ENCODE measurements around the gene CLCN6. TPM values are rescaled to one million over a fixed set of nuclear protein-coding genes. Genes with fewer than 3 reads are reported as not detected.

CLCN6 gene
- 6.8 and 8.0 TPM in 2 replicates for total RNA-seq

- DNase-seq (ENCODE audit: low read depth) = peak; percentile 66
- TF ChIP-seq CTCF (conservative IDR thresholded peaks at IDR 0.05; ENCODE audit: low read depth, low read length) = no peak
Observed at GRCh38 chr1:11805422-11806306, at the start of gene CLCN6, which contains the start of gene MTHFR. Gene CLCN6 (plus strand): TSS chr1:11806191. CDS start chr1:11806263, 72 bp downstream. Gene MTHFR (minus strand): TSS chr1:11805964. CDS start chr1:11803116, 2,848 bp downstream.

GRCh38 chr1:11757047-11757446 is 48.9 kb upstream of the CLCN6 start:
- no peak for TF ChIP-seq CTCF (conservative IDR thresholded peaks at IDR 0.05; ENCODE audit: low read depth, low read length)
- no peak for DNase-seq (ENCODE audit: low read depth)
- no peak overlapping the region for H3K4me3 ChIP-seq (ENCODE audit: low read depth, low read length)

More at GRCh38 chr1:11805422-11806306, at the start of gene CLCN6, which contains the start of gene MTHFR:
- H3K4me3 ChIP-seq (ENCODE audit: low read depth, low read length) = peak within 1 kb of the TSS; percentile 84

- no peak for TF ChIP-seq CTCF (conservative IDR thresholded peaks at IDR 0.05; ENCODE audit: low read depth, low read length)
- H3K4me3 ChIP-seq (ENCODE audit: low read depth, low read length) = no peak overlapping the region
- DNase-seq (ENCODE audit: low read depth) = no peak
Observed at GRCh38 chr1:11759791-11760190, 46.2 kb upstream of the CLCN6 start.

- H3K4me3 ChIP-seq (ENCODE audit: low read depth, low read length) = no peak overlapping the region
- no peak for DNase-seq (ENCODE audit: low read depth)
- TF ChIP-seq CTCF (conservative IDR thresholded peaks at IDR 0.05; ENCODE audit: low read depth, low read length) = no peak
Observed at GRCh38 chr1:11761285-11761684, 44.7 kb upstream of the CLCN6 start.

GRCh38 chr1:11761988-11762406 is 44.0 kb upstream of the CLCN6 start, which contains the start of gene C1orf167:
Gene C1orf167 (plus strand): TSS chr1:11762193. CDS start chr1:11764401, 2,208 bp downstream.
- TF ChIP-seq CTCF (conservative IDR thresholded peaks at IDR 0.05; ENCODE audit: low read depth, low read length) = no peak
- H3K4me3 ChIP-seq (ENCODE audit: low read depth, low read length) = no peak within 1 kb of the TSS
- no peak for DNase-seq (ENCODE audit: low read depth)

GRCh38 chr1:11764115-11764514 is 41.9 kb upstream of the CLCN6 start:
- H3K4me3 ChIP-seq (ENCODE audit: low read depth, low read length) = no peak overlapping the region
- DNase-seq (ENCODE audit: low read depth) = no peak
- no peak for TF ChIP-seq CTCF (conservative IDR thresholded peaks at IDR 0.05; ENCODE audit: low read depth, low read length)
